Measurements from ENCODE around the gene SSTR4.
A peak's percentile ranks its signal among the peaks of the same experiment; 100 is the strongest.
"Not testable (repeated sequence)": the region's sequence is repeated elsewhere in the genome, so short reads cannot be mapped to it uniquely, and the experiment has no call there.

The SSTR4 gene, protein sequence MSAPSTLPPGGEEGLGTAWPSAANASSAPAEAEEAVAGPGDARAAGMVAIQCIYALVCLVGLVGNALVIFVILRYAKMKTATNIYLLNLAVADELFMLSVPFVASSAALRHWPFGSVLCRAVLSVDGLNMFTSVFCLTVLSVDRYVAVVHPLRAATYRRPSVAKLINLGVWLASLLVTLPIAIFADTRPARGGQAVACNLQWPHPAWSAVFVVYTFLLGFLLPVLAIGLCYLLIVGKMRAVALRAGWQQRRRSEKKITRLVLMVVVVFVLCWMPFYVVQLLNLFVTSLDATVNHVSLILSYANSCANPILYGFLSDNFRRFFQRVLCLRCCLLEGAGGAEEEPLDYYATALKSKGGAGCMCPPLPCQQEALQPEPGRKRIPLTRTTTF

GRCh38 chr20:23034721-23035671 is at the start of gene SSTR4:
Gene SSTR4 (plus strand): TSS chr20:23035312. CDS start chr20:23035484, 172 bp downstream.
- peak in 1 of 56 donors; percentile 52 for DNase-seq

GRCh38 chr20:22986601-22987000 is 48.5 kb upstream of the SSTR4 start:
- DNase-seq = no peak

- not testable (repeated sequence) for DNase-seq
These were observed 43.7 kb upstream of the SSTR4 start for GRCh38 chr20:22991424-22991823.

DNA sequence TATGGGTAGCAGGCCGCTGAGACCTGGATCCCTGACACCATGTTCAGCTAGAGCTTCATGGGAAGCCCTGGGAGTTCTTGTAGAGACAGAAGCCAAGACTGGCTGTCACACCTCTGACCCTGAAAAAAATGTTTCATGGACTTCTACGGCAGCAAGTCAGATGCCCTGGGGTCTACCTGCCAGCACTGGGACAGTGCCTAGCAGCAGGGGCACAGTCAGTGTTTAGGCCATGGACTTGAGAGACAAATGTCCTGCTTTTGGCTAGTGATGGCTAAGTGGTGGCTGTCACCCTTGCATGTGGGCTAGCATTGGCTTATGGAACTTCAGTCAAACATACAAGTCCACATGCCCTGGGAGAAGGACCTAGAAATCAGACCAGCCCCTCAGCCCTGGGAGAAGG is 41.3 kb upstream of the SSTR4 start:
- no peak for DNase-seq

GRCh38 chr20:22995923-22996322 is 39.2 kb upstream of the SSTR4 start:
- DNase-seq = no peak

- no peak for DNase-seq
These were observed 36.6 kb upstream of the SSTR4 start for GRCh38 chr20:22998476-22998875.

GRCh38 chr20:22999756-23000155 is 35.4 kb upstream of the SSTR4 start:
- DNase-seq = no peak

GRCh38 chr20:23000232-23000947 is 34.7 kb upstream of the SSTR4 start:
- DNase-seq = no peak

- DNase-seq = no peak
These were observed 32.8 kb upstream of the SSTR4 start for GRCh38 chr20:23002276-23002675.

GRCh38 chr20:23003077-23003635 is 32.0 kb upstream of the SSTR4 start:
- DNase-seq = no peak

DNA sequence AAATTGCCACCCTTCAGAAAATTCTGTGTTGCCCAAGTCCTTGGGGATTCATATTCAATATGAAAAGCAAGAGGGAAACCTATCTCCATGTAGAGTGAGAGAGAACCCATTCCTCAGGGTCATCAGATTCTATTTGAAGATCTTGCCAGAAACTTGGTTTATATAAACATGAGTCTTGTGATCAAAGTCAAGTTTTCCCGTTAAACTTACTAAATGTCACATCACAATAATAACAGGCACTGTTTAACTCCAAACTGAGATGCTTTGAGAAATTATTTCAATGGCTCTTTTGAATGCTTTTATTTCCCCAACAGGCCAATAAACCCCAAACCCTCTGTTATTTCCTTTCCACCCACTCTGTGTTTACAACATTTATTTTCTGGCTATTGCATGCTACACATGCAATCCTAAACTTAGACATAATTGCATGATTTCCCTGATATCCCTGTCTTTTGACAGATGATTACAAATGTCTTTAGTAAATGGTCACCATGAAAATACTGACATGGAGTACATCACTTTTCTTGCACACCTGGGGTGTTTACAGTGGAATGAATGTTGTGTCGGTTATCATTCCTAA is 31.1 kb upstream of the SSTR4 start:
- DNase-seq = no peak

- DNase-seq = no peak
These were observed 29.3 kb upstream of the SSTR4 start for GRCh38 chr20:23005776-23006175.

- no peak for DNase-seq
These were observed 27.6 kb upstream of the SSTR4 start for GRCh38 chr20:23007462-23007861.

DNA sequence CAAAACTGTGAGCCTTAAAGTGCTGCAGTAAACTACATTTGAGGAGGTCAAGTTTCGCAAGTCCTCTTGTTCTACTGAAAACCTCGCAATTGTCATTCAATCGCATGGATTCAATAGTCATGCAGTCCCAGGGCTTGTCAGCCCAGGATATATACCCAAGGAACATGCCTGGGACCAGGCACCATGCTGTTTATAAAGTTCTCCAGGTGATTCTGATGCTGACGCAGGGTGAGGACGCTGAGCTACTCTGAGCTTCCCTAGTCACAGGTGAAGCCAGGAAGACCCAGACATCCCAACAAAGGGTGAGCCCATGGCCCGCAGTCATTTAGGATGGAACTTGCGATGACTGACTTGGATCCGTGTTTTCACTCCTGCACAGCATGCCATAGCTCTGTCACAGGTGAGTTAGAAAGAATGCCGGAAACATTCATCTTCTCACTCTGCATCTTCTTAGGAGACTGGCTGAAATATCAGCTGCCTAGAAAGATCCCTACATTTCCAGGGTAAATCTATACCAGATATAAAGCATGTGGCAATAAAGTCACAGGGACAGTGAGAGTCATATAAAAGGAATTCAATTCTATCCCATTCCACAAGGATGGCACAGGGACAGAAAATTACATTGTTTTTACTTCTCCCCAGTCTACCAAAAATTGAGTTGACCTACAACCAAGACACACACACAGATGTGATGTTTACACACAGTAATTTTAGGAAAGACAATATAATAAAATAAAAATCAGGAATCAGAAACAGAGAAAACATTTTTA is 27.0 kb upstream of the SSTR4 start:
- no peak for DNase-seq

DNA sequence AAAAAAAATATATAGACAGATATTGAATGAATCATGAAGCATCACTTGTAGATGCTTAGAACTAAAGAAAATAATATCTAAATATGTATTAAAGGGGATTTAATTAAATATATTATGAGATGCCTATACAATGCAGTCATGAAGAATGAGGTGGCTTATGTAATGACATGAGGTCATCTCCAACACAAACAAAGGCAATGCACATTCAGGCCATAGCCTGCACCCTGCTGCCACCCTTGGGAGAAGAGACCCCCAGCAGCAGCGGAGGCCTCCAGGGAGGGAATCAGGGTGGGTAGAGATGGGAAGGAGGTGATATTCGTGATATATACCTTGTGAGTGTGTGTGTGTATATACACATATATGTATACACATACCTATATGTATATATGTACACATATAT is 26.4 kb upstream of the SSTR4 start:
- no peak for DNase-seq

DNA sequence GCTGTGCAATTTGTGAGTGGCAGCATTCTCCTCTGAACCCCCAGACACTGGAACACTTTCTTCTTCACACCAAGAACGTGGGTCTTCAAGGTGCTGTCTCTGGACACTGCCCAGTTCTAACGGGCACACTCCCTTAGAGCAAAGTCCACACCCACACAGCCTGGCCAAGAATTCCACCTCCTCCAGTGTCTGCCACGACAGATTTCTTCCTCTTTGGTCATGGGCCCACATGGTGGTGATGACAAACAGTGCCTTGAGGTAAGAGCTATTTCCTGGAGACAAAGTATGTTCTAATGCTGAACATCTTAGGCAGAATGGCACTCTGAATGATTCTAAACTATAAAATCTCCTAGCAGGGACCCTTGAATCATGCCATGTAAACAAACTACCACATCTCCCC is 25.5 kb upstream of the SSTR4 start:
- DNase-seq = no peak

- no peak for DNase-seq
These were observed 25.0 kb upstream of the SSTR4 start for GRCh38 chr20:23010096-23010495.

DNA sequence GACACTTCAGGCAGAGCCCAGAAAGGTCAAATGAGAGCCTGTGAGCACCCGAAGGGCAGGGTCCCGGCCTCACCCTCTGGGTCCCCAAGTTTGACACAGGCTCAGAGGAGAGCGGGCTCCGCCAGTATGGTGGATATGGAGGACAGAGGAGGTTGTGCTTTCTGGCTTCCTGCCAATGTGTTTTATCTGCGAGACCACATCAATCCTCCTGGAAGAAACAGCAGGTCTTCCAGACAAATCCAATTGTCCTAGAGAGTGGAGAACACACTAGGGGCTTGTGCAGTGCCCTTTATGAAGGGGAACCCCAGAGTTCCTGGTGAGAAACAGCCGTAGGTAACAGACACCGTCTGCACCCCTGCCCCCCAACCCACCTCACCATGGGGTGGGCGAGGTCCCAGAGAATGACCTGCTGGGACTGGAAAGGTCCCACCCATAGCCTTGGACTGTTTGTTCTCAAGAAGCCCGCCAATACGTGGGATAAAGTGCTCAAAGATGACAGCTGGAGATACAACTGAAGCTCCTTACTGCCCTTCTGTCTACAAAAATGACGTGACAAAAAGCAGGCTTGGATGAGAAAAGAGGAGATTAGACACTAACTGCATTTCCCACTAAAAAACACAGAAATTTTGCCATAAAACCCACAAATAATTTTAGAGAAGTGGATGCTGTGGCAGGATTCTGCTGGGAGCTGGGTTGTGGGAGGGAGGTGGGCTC is 23.9 kb upstream of the SSTR4 start:
- no peak for DNase-seq

DNA sequence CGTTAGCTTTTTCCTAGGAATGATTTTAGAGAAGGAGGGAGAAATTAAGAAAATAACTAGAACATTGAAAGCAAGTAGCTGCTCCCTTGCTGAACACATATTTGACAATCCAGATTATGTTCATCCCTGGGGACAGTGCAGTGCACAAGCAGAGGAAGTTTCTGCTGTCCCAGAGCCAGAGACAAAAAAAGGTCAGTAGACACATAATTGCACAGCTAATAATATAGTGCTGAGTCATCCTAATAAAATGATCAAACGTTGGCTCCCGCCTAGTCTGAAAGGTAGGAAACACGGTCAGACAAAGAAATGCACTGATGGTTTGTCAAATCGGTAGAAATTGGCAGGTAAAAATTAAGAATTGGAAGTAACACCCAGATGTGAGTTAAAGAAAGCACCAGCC is 21.7 kb upstream of the SSTR4 start:
- no peak for DNase-seq

GRCh38 chr20:23017516-23017915 is 17.6 kb upstream of the SSTR4 start:
- no peak for DNase-seq
